GM23248 (cell line): Measurements from ENCODE around the gene ALDOA.

ENCODE experiments used
- EZH2 ChIP-seq: fragments of 200-600 bp; sonication (generic); IDR thresholded peaks from 2 replicates; pipeline ENCODE4 v1.6.1; 2018; ENCODE audit warnings: antibody characterized with exemption, mild to moderate bottlenecking; ENCODE audit not compliant: insufficient read depth, poor library complexity, severe bottlenecking
- EZH2phosphoT487 ChIP-seq: fragments of 200-600 bp; sonication (generic); IDR thresholded peaks from 2 replicates; pipeline ENCODE4 v1.6.1; 2018; ENCODE audit warnings: antibody characterized with exemption, moderate library complexity, mild to moderate bottlenecking, low read depth; ENCODE audit not compliant: insufficient read depth

DNA sequence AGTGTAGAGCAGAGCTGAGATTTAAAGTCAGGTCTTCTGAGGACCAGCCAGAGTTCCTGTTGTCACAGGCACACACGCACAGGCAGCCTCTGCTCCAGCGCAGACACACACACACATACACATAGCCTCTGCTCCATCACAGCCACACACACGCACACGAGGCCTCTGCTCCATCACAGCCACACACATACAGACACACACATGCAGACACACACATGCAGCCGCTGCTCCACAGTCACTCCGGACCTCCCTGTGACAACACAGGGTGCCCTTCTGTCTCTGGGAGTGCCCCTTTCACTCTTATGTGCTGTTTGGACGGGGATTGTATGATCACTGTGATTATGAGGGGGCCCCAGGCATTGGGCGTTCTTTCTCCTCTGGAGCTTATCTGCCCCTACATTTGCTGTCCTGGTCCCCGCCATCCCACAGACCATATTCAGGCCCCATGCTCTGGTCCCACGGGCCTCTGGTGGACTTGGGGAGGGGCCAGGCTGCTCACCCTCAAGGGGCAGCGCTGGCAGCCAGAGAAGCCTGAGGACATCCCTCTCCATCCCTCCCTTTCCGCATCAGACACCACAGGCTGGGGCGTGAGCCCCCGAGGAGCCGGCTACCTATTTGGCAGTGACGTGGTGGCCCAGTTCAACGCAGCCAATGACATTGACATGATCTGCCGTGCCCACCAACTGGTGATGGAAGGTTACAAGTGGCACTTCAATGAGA lies 18.7 kb downstream of the ALDOA start:
- no peak for TF ChIP-seq EZH2
- no peak for TF ChIP-seq EZH2phosphoT487
